H9 (cell line): ENCODE measurements around the gene C2orf72. TPM values are rescaled to one million over a fixed set of nuclear protein-coding genes. Genes with fewer than 3 reads are reported as not detected.

ENCODE experiments used
- DNase-seq: peaks from one replicate; pipeline ENCODE4 v3.0.0-alpha.2; 2017
- H2AFZ ChIP-seq: one replicate; pipeline ENCODE4 v1.6.1; 2013; ENCODE audit warnings: mild to moderate bottlenecking, low read length, control low read depth, moderate library complexity
- H2AK5ac ChIP-seq: 2 replicates; pipeline ENCODE4 v1.6.1; 2013; ENCODE audit warnings: low read length, control low read depth, mixed read lengths; ENCODE audit not compliant: insufficient read length
- H2BK120ac ChIP-seq: one replicate; pipeline ENCODE4 v1.6.1; 2013; ENCODE audit warnings: low read depth, mild to moderate bottlenecking, low read length, control low read depth, inconsistent platforms; ENCODE audit not compliant: poor library complexity, severe bottlenecking
- H2BK12ac ChIP-seq: 2 replicates; pipeline ENCODE4 v1.6.1; 2013; ENCODE audit warnings: low read length, control low read depth, mixed read lengths, low read depth; ENCODE audit not compliant: insufficient read length
- H2BK15ac ChIP-seq: 2 replicates; pipeline ENCODE4 v1.6.1; 2013; ENCODE audit warnings: low read depth, low read length, control low read depth
- H2BK20ac ChIP-seq: one replicate; pipeline ENCODE4 v1.6.1; 2013; ENCODE audit warnings: low read depth, mild to moderate bottlenecking, low read length, control low read depth, inconsistent platforms; ENCODE audit not compliant: poor library complexity, severe bottlenecking
- H2BK5ac ChIP-seq: 2 replicates; pipeline ENCODE4 v1.6.1; 2013; ENCODE audit warnings: low read length, control low read depth, mixed read lengths; ENCODE audit not compliant: insufficient read length
- H3K14ac ChIP-seq: 2 replicates; pipeline ENCODE4 v1.6.1; 2013; ENCODE audit warnings: low read length, control low read depth; ENCODE audit not compliant: insufficient read depth
- H3K18ac ChIP-seq: 2 replicates; pipeline ENCODE4 v1.6.1; 2013; ENCODE audit warnings: low read depth, mild to moderate bottlenecking, mixed read lengths, low read length, control low read depth; ENCODE audit not compliant: insufficient read length
- H3K23ac ChIP-seq: 2 replicates; pipeline ENCODE4 v1.6.1; 2013; ENCODE audit warnings: low read length, control low read depth, mixed read lengths, low read depth; ENCODE audit not compliant: insufficient read length
- H3K23me2 ChIP-seq: 2 replicates; pipeline ENCODE4 v1.6.1; 2013; ENCODE audit warnings: low read depth, mild to moderate bottlenecking, mixed read lengths, low read length, control low read depth; ENCODE audit not compliant: insufficient read length, poor library complexity, severe bottlenecking
- H3K27ac ChIP-seq: 2 replicates; pipeline ENCODE4 v1.5.1; 2013; ENCODE audit warnings: low read length, control low read depth, mixed read lengths, low read depth; ENCODE audit not compliant: insufficient read length
- H3K27me3 ChIP-seq: 2 replicates; pipeline ENCODE4 v1.6.1; 2013; ENCODE audit warnings: low read length, control low read depth, inconsistent platforms; ENCODE audit not compliant: insufficient read depth
- H3K4ac ChIP-seq: 2 replicates; pipeline ENCODE4 v1.6.1; 2013; ENCODE audit warnings: low read depth, mild to moderate bottlenecking, control low read depth, inconsistent platforms, low read length, moderate library complexity
- H3K4me1 ChIP-seq: 2 replicates; pipeline ENCODE4 v1.6.1; 2013; ENCODE audit warnings: low read length, control low read depth, inconsistent platforms; ENCODE audit not compliant: insufficient read depth
- H3K4me2 ChIP-seq: 2 replicates; pipeline ENCODE4 v1.6.1; 2013; ENCODE audit warnings: low read length, control low read depth, mixed read lengths; ENCODE audit not compliant: insufficient read length, insufficient read depth
- H3K56ac ChIP-seq: 2 replicates; pipeline ENCODE4 v1.6.1; 2013; ENCODE audit warnings: low read depth, mild to moderate bottlenecking, mixed read lengths, low read length, control low read depth; ENCODE audit not compliant: insufficient read length
- H3K79me1 ChIP-seq: 2 replicates; pipeline ENCODE4 v1.6.1; 2013; ENCODE audit warnings: low read depth, mild to moderate bottlenecking, moderate library complexity, low read length, control low read depth, inconsistent platforms; ENCODE audit not compliant: insufficient read depth, poor library complexity, severe bottlenecking
- H3K79me2 ChIP-seq: 2 replicates; pipeline ENCODE4 v1.6.1; 2013; ENCODE audit warnings: low read length, control low read depth, inconsistent platforms; ENCODE audit not compliant: insufficient read depth
- H3K9ac ChIP-seq: 2 replicates; pipeline ENCODE4 v1.6.1; 2013; ENCODE audit warnings: low read length, control low read depth, mixed read lengths; ENCODE audit not compliant: insufficient read length; ENCODE audit errors: extremely low read depth
- H3K9me3 ChIP-seq: one replicate; pipeline ENCODE4 v1.6.1; 2013; ENCODE audit warnings: low read depth, low read length, inconsistent platforms; ENCODE audit not compliant: control insufficient read depth
- H3T11ph ChIP-seq: one replicate; pipeline ENCODE4 v1.6.1; 2013; ENCODE audit warnings: mild to moderate bottlenecking, low read length, control low read depth, inconsistent platforms
- H4K20me1 ChIP-seq: one replicate; pipeline ENCODE4 v1.6.1; 2013; ENCODE audit not compliant: control insufficient read depth, insufficient read length, insufficient read depth
- H4K5ac ChIP-seq: 2 replicates; pipeline ENCODE4 v1.6.1; 2013; ENCODE audit warnings: low read depth, mild to moderate bottlenecking, mixed read lengths, low read length, control low read depth; ENCODE audit not compliant: insufficient read length
- H4K8ac ChIP-seq: replicated peaks from 2 replicates; pipeline ENCODE4 v1.6.1; 2013; ENCODE audit warnings: low read length, control low read depth, mixed read lengths, low read depth; ENCODE audit not compliant: insufficient read length
- H4K91ac ChIP-seq: 2 replicates; pipeline ENCODE4 v1.6.1; 2013; ENCODE audit warnings: low read depth, mild to moderate bottlenecking, moderate library complexity, mixed read lengths, low read length, control low read depth; ENCODE audit not compliant: insufficient read length
- H3K27ac Mint-ChIP-seq, 3 experiments: 2 replicates in 2 of 3; 3 replicates in 1 of 3; pipeline ENCODE4 v1.8.0; 2020 to 2021; ENCODE audit warnings: mixed read lengths in 3 of 3, mild to moderate bottlenecking in 1 of 3, moderate library complexity in 1 of 3
- H3K27me3 Mint-ChIP-seq: 2 replicates; pipeline ENCODE4 v1.8.0; 2021; ENCODE audit warnings: low read depth, mild to moderate bottlenecking, moderate library complexity, mixed read lengths
- H3K36me3 Mint-ChIP-seq, 3 experiments: 2 replicates in 2 of 3; 3 replicates in 1 of 3; pipeline ENCODE4 v1.8.0; 2020 to 2021; ENCODE audit warnings: low read depth in 3 of 3, mixed read lengths in 3 of 3; ENCODE audit not compliant: insufficient read depth in 1 of 3
- H3K4me1 Mint-ChIP-seq, 2 experiments: 2 replicates each; pipeline ENCODE4 v1.8.0; 2020; ENCODE audit warnings: mixed read lengths in 2 of 2
- H3K4me3 Mint-ChIP-seq, 2 experiments: 2 replicates in 1 of 2; 3 replicates in 1 of 2; pipeline ENCODE4 v1.8.0; 2020 to 2021; ENCODE audit warnings: mild to moderate bottlenecking in 2 of 2, mixed read lengths in 2 of 2, moderate library complexity in 1 of 2
- H3K9me3 Mint-ChIP-seq, 2 experiments: 2 replicates in 1 of 2; 3 replicates in 1 of 2; pipeline ENCODE4 v1.8.0; 2020; ENCODE audit warnings: mild to moderate bottlenecking in 2 of 2, mixed read lengths in 2 of 2, moderate library complexity in 1 of 2
- WGBS: extraction: QIAGEN DNeasy Blood & Tissue Kit; methylation state at CpG from one replicate; pipeline ENCODE4 v1.1.7; 2013; ENCODE audit warnings: missing lambda C conversion rate, low lambda C conversion rate, mixed read lengths; ENCODE audit not compliant: insufficient read length; ENCODE audit errors: extremely low coverage; 5-methylcytosine and 5-hydroxymethylcytosine counted together
- total RNA-seq: library from RNA; stranded (reverse); gene quantifications from 2 replicates; pipeline ENCODE4 v1.2.1, GENCODE V29; 2021
- TF ChIP-seq, protein P1 (sequence below): fragments of 200-600 bp; sonication (generic); conservative IDR thresholded peaks from 3 replicates; pipeline ENCODE4 v1.8.0; 2021; ENCODE audit warnings: antibody characterized with exemption, mild to moderate bottlenecking

The C2orf72 gene
- total RNA-seq, 1 experiment from 2014 or later: 1.0 TPM

DNA sequence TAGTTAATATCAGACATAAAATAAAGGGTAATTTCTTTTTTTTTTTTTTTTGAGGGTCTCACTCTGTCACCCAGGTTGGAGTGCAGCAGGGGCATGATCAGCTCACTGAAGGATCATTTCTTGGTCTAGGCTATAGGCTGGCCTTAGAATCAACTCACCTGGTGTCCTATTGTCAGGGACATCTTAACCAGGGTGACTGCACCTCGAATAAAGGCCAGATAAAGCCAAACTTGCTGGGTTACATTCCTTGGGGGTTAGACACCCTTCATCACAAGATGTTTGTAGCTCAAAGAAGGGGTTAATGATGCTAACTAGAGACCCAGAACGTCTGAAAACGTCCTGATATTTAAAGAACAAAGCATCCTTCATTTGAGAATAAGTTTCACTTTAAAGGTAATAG is 23.5 kb upstream of the C2orf72 start:
- Histone ChIP-seq H3K23ac (no peak overlapping the region), H3K56ac (no peak overlapping the region), H4K8ac (no peak overlapping the region), H3K14ac (no peak overlapping the region), H3K9me3 (no peaks in the 10 kb centered on the region), H3K27ac (no peak overlapping the region), H4K20me1 (no peaks in the 10 kb centered on the region), H3K79me2 (no peaks in the 10 kb centered on the region), H3K27me3 (no peaks in the 10 kb centered on the region; the same call in 1 of the 2 replicates), H3K18ac (no peak overlapping the region), H2AFZ (no peak overlapping the region), H3T11ph (no peak overlapping the region), H2AK5ac (no peak overlapping the region), H3K9ac (no peak overlapping the region), H2BK120ac (no peak overlapping the region), H3K4ac (no peak overlapping the region), H2BK12ac (no peak overlapping the region), H3K4me1 (no peaks in the 10 kb centered on the region), H4K5ac (no peak overlapping the region), H4K91ac (no peak overlapping the region), H2BK5ac (no peak overlapping the region), H2BK15ac (no peak overlapping the region), H2BK20ac (no peak overlapping the region), H3K79me1 (no peaks in the 10 kb centered on the region), H3K4me2 (no peak overlapping the region), H3K23me2 (no peaks in the 10 kb centered on the region)
- no CpG with 5 or more reads among the region's 3 CpGs for WGBS
- DNase-seq: no peak
- Mint-ChIP-seq H3K9me3 (no peaks in the 10 kb centered on the region; a peak in 1 of 5 replicates), H3K4me3 (no peak overlapping the region), H3K27me3 (peaks cover 46% of the 10 kb centered on the region), H3K27ac (no peak overlapping the region), H3K4me1 (peaks cover 23 to 30% of the 10 kb centered on the region in 2 experiments), H3K36me3 (peaks cover 0 to 4% (median 0%) of the 10 kb centered on the region in 3 experiments; a peak in 1 of 7 replicates)
- TF ChIP-seq, protein P1, sequence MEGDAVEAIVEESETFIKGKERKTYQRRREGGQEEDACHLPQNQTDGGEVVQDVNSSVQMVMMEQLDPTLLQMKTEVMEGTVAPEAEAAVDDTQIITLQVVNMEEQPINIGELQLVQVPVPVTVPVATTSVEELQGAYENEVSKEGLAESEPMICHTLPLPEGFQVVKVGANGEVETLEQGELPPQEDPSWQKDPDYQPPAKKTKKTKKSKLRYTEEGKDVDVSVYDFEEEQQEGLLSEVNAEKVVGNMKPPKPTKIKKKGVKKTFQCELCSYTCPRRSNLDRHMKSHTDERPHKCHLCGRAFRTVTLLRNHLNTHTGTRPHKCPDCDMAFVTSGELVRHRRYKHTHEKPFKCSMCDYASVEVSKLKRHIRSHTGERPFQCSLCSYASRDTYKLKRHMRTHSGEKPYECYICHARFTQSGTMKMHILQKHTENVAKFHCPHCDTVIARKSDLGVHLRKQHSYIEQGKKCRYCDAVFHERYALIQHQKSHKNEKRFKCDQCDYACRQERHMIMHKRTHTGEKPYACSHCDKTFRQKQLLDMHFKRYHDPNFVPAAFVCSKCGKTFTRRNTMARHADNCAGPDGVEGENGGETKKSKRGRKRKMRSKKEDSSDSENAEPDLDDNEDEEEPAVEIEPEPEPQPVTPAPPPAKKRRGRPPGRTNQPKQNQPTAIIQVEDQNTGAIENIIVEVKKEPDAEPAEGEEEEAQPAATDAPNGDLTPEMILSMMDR: no peak
